ENCODE results near the gene MEGF11. TPM values are rescaled to one million over a fixed set of nuclear protein-coding genes. Genes with fewer than 3 reads are reported as not detected.

MEGF11 gene
- total RNA-seq, 1 experiment from 2014 or later, result 1.2 TPM

DNA sequence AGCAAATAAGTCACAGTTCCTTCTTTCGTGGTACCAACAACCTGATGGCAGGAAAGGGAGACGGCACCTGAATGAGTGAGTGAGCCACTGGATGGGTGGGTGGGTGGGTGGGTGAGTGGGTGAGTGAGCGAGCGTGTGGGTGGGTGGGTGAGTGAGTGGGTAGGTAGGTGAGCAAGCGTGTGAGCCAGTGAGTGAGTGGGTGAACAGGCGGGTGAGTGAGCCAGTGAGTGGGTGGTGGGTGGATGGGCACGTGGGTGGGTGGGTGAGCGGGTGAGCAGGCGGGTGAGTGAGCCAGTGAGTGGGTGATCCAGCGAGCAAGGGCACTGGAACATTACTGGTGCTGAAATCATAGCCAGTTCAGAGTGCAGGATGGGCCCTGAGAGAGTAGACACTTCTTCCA is 152.8 kb downstream of the MEGF11 start:
- Histone ChIP-seq H2BK120ac (ENCODE audit: low read depth, low read length, poor library complexity, severe bottlenecking) (no peak overlapping the region), H3K4me2 (ENCODE audit: insufficient read depth, insufficient read length, low read length) (no peak overlapping the region), H3K79me2 (ENCODE audit: insufficient read depth, low read length) (no peaks in the 10 kb centered on the region), H3K23me2 (ENCODE audit: insufficient read length, low read depth, low read length, poor library complexity, severe bottlenecking) (no peaks in the 10 kb centered on the region), H4K20me1 (ENCODE audit: control insufficient read depth, insufficient read depth, insufficient read length) (no peaks in the 10 kb centered on the region), H3K9ac (ENCODE audit: extremely low read depth, insufficient read length, low read length) (no peak overlapping the region), H3K4me1 (ENCODE audit: insufficient read depth, low read length) (no peaks in the 10 kb centered on the region), H3K9me3 (ENCODE audit: control insufficient read depth, low read depth, low read length) (no peaks in the 10 kb centered on the region), H2AFZ (ENCODE audit: low read length) (no peak overlapping the region), H3K27ac (ENCODE audit: insufficient read length, low read depth, low read length) (no peak overlapping the region), H2BK12ac (ENCODE audit: insufficient read length, low read depth, low read length) (no peak overlapping the region), H4K91ac (ENCODE audit: insufficient read length, low read depth, low read length) (no peak overlapping the region), H4K5ac (ENCODE audit: insufficient read length, low read depth, low read length) (no peak overlapping the region), H2BK20ac (ENCODE audit: low read depth, low read length, poor library complexity, severe bottlenecking) (no peak overlapping the region), H2BK15ac (ENCODE audit: low read depth, low read length) (no peak overlapping the region), H3K4ac (ENCODE audit: low read depth, low read length) (no peak overlapping the region), H3K23ac (ENCODE audit: insufficient read length, low read depth, low read length) (no peak overlapping the region), H2AK5ac (ENCODE audit: insufficient read length, low read length) (no peak overlapping the region), H3K79me1 (ENCODE audit: insufficient read depth, low read depth, low read length, poor library complexity, severe bottlenecking) (no peaks in the 10 kb centered on the region), H3K56ac (ENCODE audit: insufficient read length, low read depth, low read length) (no peak overlapping the region), H3K18ac (ENCODE audit: insufficient read length, low read depth, low read length) (no peak overlapping the region), H3K14ac (ENCODE audit: insufficient read depth, low read length) (no peak overlapping the region), H4K8ac (replicated peaks; ENCODE audit: insufficient read length, low read depth, low read length) (no peak overlapping the region), H3K27me3 (ENCODE audit: insufficient read depth, low read length) (no peaks in the 10 kb centered on the region), H3T11ph (ENCODE audit: low read length) (no peak overlapping the region), H2BK5ac (ENCODE audit: insufficient read length, low read length) (no peak overlapping the region)
- H3K36me3 Mint-ChIP-seq (ENCODE audit: insufficient read depth in 1 of 3, low read depth in 3 of 3), result no peaks in the 10 kb centered on the region
- peaks cover 4% of the 10 kb centered on the region; the same call in 1 of the 2 replicates for H3K27me3 Mint-ChIP-seq (ENCODE audit: low read depth)
- no CpG with 5 or more reads among the region's 10 CpGs for WGBS (ENCODE audit: extremely low coverage, insufficient read length, low lambda C conversion rate)
- H3K4me1 Mint-ChIP-seq, result peaks cover 38 to 54% of the 10 kb centered on the region in 2 experiments
- no peak overlapping the region for H3K4me3 Mint-ChIP-seq
- H3K9me3 Mint-ChIP-seq, result no peaks in the 10 kb centered on the region
- H3K27ac Mint-ChIP-seq, result no peak overlapping the region
- DNase-seq, result no peak
- TF ChIP-seq, protein P1, sequence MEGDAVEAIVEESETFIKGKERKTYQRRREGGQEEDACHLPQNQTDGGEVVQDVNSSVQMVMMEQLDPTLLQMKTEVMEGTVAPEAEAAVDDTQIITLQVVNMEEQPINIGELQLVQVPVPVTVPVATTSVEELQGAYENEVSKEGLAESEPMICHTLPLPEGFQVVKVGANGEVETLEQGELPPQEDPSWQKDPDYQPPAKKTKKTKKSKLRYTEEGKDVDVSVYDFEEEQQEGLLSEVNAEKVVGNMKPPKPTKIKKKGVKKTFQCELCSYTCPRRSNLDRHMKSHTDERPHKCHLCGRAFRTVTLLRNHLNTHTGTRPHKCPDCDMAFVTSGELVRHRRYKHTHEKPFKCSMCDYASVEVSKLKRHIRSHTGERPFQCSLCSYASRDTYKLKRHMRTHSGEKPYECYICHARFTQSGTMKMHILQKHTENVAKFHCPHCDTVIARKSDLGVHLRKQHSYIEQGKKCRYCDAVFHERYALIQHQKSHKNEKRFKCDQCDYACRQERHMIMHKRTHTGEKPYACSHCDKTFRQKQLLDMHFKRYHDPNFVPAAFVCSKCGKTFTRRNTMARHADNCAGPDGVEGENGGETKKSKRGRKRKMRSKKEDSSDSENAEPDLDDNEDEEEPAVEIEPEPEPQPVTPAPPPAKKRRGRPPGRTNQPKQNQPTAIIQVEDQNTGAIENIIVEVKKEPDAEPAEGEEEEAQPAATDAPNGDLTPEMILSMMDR (conservative IDR thresholded peaks at IDR 0.05), result no peak
